ENCODE data around the gene TRIM44.

DNA sequence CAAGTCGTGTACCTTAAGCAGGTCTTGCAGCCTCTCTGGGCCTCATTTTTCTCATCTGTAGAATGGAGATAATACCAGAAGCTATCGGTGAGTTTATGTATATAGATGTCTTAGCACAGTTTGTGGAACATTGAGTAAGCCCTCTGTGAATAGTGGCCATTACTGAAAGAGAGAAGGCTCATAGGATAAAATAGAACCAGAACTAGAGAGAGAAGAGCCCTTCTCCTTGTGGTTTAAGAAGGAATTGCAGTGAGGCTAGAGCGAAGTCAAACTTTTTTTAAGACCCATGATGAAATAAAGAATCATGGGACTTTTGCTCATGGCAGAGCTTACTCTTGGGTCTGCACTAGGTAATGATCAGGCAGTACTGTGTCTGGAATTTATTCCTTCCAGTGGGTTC lies 137.1 kb downstream of the TRIM44 start:
- TF ChIP-seq CTCF (IDR thresholded peaks at IDR 0.05) (no peak), POLR2A (IDR thresholded peaks at IDR 0.05) (no peak), EP300 (IDR thresholded peaks at IDR 0.05) (no peak)
